Astrocyte (in vitro differentiated cells and primary cell): ENCODE results near the gene NIP7. TPM values are rescaled to one million over a fixed set of nuclear protein-coding genes. Genes with fewer than 3 reads are reported as not detected.

Source experiments
- DNase-seq: peaks from one replicate; pipeline ENCODE4 v3.0.0-alpha.2; 2010; ENCODE audit warnings: low read depth
- FAIRE-seq: peaks from 2 replicates; lab custom pipeline; 2011; peaks lifted over from hg19 to GRCh38; lab: Jason Lieb, UNC
- H2AFZ ChIP-seq: 2 replicates; pipeline ENCODE4 v1.6.0; 2012; ENCODE audit warnings: low read depth, low read length, inconsistent platforms
- H3K27ac ChIP-seq: 2 replicates; pipeline ENCODE4 v1.5.1; 2011; ENCODE audit warnings: low read depth, low read length, inconsistent platforms
- H3K27me3 ChIP-seq: 2 replicates; pipeline ENCODE4 v1.6.0; 2011; ENCODE audit warnings: low read length, inconsistent platforms; ENCODE audit not compliant: insufficient read depth
- H3K36me3 ChIP-seq: 2 replicates; pipeline ENCODE4 v1.5.1; 2011; ENCODE audit warnings: low read length, inconsistent platforms; ENCODE audit not compliant: insufficient read depth
- H3K4me1 ChIP-seq: 2 replicates; pipeline ENCODE4 v1.5.1; 2011; ENCODE audit warnings: low read length, inconsistent platforms; ENCODE audit not compliant: insufficient read depth
- H3K4me2 ChIP-seq: 2 replicates; pipeline ENCODE4 v1.6.0; 2012; ENCODE audit warnings: low read length, inconsistent platforms
- H3K4me3 ChIP-seq: 2 replicates; pipeline ENCODE4 v1.5.1; 2011; ENCODE audit warnings: low read depth, mild to moderate bottlenecking, low read length, inconsistent platforms; ENCODE audit not compliant: insufficient read depth
- H3K79me2 ChIP-seq: 2 replicates; pipeline ENCODE4 v1.6.0; 2012; ENCODE audit warnings: mild to moderate bottlenecking, low read length, inconsistent platforms; ENCODE audit not compliant: insufficient read depth
- H3K9ac ChIP-seq: 2 replicates; pipeline ENCODE4 v1.6.0; 2012; ENCODE audit warnings: mild to moderate bottlenecking, low read length, inconsistent platforms
- H3K9me3 ChIP-seq: 2 replicates; pipeline ENCODE4 v1.5.1; 2012; ENCODE audit warnings: low read depth, mild to moderate bottlenecking, low read length, inconsistent platforms; ENCODE audit not compliant: insufficient read depth
- H4K20me1 ChIP-seq: 2 replicates; pipeline ENCODE4 v1.6.0; 2012; ENCODE audit warnings: low read length, inconsistent platforms; ENCODE audit not compliant: insufficient read depth
- H3K27ac Mint-ChIP-seq: one replicate; pipeline ENCODE4 v1.8.0; 2021; ENCODE audit warnings: mild to moderate bottlenecking, mixed read lengths; ENCODE audit not compliant: unreplicated experiment
- H3K27me3 Mint-ChIP-seq: one replicate; pipeline ENCODE4 v1.8.0; 2021; ENCODE audit warnings: low read depth, mixed read lengths; ENCODE audit not compliant: unreplicated experiment
- H3K36me3 Mint-ChIP-seq: one replicate; pipeline ENCODE4 v1.8.0; 2021; ENCODE audit warnings: low read depth, mixed read lengths; ENCODE audit not compliant: unreplicated experiment
- H3K4me1 Mint-ChIP-seq: one replicate; pipeline ENCODE4 v1.8.0; 2021; ENCODE audit warnings: low read depth, mixed read lengths; ENCODE audit not compliant: unreplicated experiment
- H3K4me3 Mint-ChIP-seq: one replicate; pipeline ENCODE4 v1.8.0; 2021; ENCODE audit warnings: mild to moderate bottlenecking, moderate library complexity, mixed read lengths; ENCODE audit not compliant: unreplicated experiment
- H3K9me3 Mint-ChIP-seq: one replicate; pipeline ENCODE4 v1.8.0; 2021; ENCODE audit warnings: mild to moderate bottlenecking, mixed read lengths; ENCODE audit not compliant: unreplicated experiment
- CTCF ChIP-seq: IDR thresholded peaks from 2 replicates; pipeline ENCODE4 v1.5.1; 2011; ENCODE audit warnings: low read depth, mild to moderate bottlenecking, inconsistent platforms, low read length, moderate library complexity; ENCODE audit not compliant: insufficient read depth
- EZH2 ChIP-seq: IDR thresholded peaks from 2 replicates; pipeline ENCODE4 v1.6.1; 2012; ENCODE audit warnings: mild to moderate bottlenecking, low read length, inconsistent platforms; ENCODE audit not compliant: insufficient read depth
- total RNA-seq: library from RNA; stranded (reverse); gene quantifications from 2 replicates; pipeline ENCODE4 v1.2.1, GENCODE V29; 2021

Gene NIP7
- total RNA-seq, 1 donor from 2014 or later = 35.7 TPM

GRCh38 chr16:69338557-69339288 lies 849 bp upstream of the NIP7 start:
- no peaks in the 10 kb centered on the region for H3K27me3 Mint-ChIP-seq
- Histone ChIP-seq H3K27ac (peak overlapping the region; percentile 77), H3K27me3 (no peaks in the 10 kb centered on the region), H4K20me1 (peaks cover 3% of the 10 kb centered on the region), H3K36me3 (peaks cover 46% of the 10 kb centered on the region), H3K4me1 (peaks cover 19% of the 10 kb centered on the region), H3K4me2 (peak overlapping the region; percentile 99), H3K79me2 (peaks cover 87% of the 10 kb centered on the region), H3K9me3 (no peaks in the 10 kb centered on the region), H3K9ac (peak overlapping the region; percentile 90), H2AFZ (peak overlapping the region; percentile 85), H3K4me3 (peak overlapping the region; percentile 90)
- H3K27ac Mint-ChIP-seq = peak overlapping the region; percentile 90
- H3K4me1 Mint-ChIP-seq = peaks cover 18% of the 10 kb centered on the region
- H3K4me3 Mint-ChIP-seq = peak overlapping the region; percentile 100
- DNase-seq = no peak
- H3K9me3 Mint-ChIP-seq = no peaks in the 10 kb centered on the region
- TF ChIP-seq CTCF = no peak
- TF ChIP-seq EZH2 = no peak
- H3K36me3 Mint-ChIP-seq = peaks cover 16% of the 10 kb centered on the region
- FAIRE-seq = no peak

GRCh38 chr16:69340095-69340644 lies 598 bp downstream of the NIP7 start:
- Histone ChIP-seq H2AFZ (peak overlapping the region; percentile 63), H3K79me2 (peaks cover 74% of the 10 kb centered on the region)
- TF ChIP-seq EZH2 (no peak), CTCF (no peak)

GRCh38 chr16:69344171-69344570 lies 4.6 kb downstream of the NIP7 start:
- Histone ChIP-seq H3K9ac (no peak overlapping the region), H3K4me2 (no peak overlapping the region), H3K4me3 (no peak overlapping the region), H3K27me3 (no peaks in the 10 kb centered on the region), H3K36me3 (peaks cover 29% of the 10 kb centered on the region), H3K27ac (no peak overlapping the region), H3K9me3 (no peaks in the 10 kb centered on the region), H3K79me2 (peaks cover 40% of the 10 kb centered on the region), H4K20me1 (no peaks in the 10 kb centered on the region), H2AFZ (no peak overlapping the region), H3K4me1 (peaks cover 12% of the 10 kb centered on the region)
- DNase-seq (no peak), FAIRE-seq (no peak)
- Mint-ChIP-seq H3K9me3 (no peaks in the 10 kb centered on the region), H3K4me3 (no peak overlapping the region), H3K27me3 (no peaks in the 10 kb centered on the region), H3K36me3 (peaks cover 6% of the 10 kb centered on the region), H3K27ac (no peak overlapping the region), H3K4me1 (peaks cover 10% of the 10 kb centered on the region)
- TF ChIP-seq CTCF (no peak), EZH2 (no peak)

More at GRCh38 chr16:69340095-69340644, 598 bp downstream of the NIP7 start:
- Histone ChIP-seq H3K4me3 (peak overlapping the region; percentile 90), H3K9me3 (no peaks in the 10 kb centered on the region), H3K36me3 (peaks cover 37% of the 10 kb centered on the region), H3K4me1 (peaks cover 19% of the 10 kb centered on the region), H3K27ac (peak overlapping the region; percentile 77), H3K4me2 (peak overlapping the region; percentile 99), H3K27me3 (no peaks in the 10 kb centered on the region), H4K20me1 (peaks cover 3% of the 10 kb centered on the region), H3K9ac (peak overlapping the region; percentile 90)
- Mint-ChIP-seq H3K4me1 (peaks cover 18% of the 10 kb centered on the region), H3K27ac (peak overlapping the region; percentile 99), H3K27me3 (no peaks in the 10 kb centered on the region), H3K36me3 (peaks cover 13% of the 10 kb centered on the region), H3K4me3 (peak overlapping the region; percentile 100), H3K9me3 (no peaks in the 10 kb centered on the region)
- DNase-seq (no peak), FAIRE-seq (no peak)
